ENCODE measurements around the gene SH2B3.

Gene SH2B3

DNA sequence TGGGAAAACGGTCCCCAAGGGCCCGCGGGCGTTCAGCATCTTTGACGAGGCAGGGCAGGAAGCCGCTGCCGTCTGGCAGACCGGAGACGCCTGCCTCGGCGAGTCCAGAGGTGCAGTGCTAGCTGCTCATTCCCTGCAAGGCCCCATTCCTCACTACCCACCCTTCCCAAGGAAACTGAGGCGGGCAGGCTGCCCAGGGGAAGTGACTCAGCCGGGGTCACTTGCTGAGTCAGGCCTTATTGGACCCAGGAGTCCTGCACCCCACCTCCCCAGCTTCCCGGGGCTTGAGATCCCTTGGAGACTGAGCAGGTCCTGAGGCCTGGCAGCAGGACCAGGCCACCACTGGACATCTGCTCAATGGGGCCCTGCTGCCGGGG is 3.7 kb downstream of the SH2B3 start:
- no peak for DNase-seq (ENCODE audit: low spot score)

DNA sequence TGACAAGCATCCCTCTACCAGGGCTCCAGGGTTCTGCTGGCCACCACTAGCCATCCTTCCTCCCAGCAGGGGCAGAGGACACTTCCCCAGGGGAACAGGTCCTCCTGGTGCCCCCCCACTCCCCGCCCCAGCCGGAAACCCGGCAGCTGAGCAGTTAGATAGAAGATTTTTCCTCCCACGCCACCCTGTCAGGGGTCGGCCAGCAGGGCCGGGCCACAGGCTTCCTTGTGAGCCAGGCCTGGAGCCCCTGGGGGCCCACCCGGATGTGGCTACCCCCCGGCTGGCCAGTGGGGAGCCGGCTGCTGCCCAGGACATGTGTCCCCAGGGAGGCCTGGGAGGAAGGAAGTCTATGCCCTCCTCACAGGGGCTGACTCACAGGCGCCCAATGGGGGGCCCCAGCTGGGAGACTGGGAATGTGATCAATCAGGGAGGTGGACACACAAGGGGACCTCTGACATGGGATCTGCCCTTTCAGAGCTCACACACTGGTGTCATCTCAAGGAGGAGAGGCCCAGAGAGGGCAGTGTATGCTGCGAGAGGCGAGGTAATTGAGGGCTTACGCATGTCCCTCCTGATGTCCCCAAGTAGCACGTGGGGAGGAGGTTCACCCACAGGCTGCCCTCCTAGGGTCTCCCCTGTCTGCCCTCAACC is 4.2 kb downstream of the SH2B3 start:
- peak; percentile 46 for DNase-seq (ENCODE audit: low spot score)

DNA sequence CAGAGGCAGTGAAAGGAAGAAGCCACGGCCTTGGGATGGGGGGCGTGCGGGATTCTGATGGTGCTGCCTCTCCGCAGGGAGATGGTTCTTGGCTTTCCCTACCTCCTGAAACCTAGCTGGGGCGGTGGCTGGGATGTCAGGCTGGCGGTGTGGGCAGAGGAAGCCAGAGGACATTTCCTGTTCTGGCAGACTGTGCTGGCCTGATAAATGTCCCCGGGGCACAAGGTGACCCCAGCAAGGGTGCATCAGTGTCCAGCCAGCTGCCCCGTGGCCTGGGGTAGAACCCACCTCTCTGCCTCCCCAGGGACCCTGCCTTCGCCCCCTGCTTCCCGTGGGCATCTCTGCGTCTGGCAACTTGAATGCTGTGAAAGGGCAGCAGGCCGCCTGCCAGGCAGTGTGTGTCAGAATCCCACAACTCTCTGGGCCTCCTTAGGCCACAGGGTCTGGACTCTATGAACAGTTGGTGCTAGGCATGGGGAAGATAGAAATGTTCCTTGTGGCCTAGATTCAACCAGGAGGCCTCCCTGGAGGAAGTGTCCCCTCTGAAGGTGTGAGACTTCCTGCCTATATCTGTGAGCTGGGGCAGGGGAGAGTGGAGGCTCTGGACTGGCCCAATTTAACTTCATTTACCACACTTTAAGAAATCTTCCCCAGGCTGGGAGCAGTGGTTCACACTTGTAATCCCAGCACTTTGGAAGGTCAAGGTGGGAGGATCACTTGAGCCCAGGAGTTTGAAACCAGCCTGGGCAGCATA is 4.9 kb downstream of the SH2B3 start:
- no peak for DNase-seq (ENCODE audit: low spot score)

DNA sequence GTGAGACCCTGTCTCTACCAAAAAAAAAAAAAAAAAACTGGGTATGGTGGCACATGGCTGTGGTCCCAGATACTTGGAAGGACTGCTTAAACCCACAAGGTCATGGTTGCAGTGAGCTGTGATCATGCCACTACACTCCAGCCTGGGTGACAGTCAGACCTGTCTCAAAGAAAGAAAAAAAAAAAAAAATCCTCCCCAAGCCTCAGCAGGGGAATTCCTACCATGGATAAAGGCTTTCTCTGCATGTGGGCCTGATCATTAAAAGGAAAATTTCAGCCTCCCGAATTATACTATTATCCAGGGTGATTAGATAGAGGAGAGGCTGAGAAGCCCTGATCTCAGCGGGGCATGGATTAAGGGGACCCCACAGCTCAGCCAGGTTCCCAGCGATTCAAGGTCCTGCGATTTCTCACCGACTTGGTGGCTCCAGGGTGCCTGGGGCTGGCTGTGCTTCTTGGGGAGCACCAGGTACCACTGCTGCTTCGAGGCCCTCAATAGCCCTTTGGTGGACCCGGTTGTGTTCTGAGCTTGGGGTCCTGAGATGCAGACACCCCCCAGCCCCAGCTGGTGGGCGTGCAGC is 5.6 kb downstream of the SH2B3 start:
- no peak for DNase-seq (ENCODE audit: low spot score)

DNA sequence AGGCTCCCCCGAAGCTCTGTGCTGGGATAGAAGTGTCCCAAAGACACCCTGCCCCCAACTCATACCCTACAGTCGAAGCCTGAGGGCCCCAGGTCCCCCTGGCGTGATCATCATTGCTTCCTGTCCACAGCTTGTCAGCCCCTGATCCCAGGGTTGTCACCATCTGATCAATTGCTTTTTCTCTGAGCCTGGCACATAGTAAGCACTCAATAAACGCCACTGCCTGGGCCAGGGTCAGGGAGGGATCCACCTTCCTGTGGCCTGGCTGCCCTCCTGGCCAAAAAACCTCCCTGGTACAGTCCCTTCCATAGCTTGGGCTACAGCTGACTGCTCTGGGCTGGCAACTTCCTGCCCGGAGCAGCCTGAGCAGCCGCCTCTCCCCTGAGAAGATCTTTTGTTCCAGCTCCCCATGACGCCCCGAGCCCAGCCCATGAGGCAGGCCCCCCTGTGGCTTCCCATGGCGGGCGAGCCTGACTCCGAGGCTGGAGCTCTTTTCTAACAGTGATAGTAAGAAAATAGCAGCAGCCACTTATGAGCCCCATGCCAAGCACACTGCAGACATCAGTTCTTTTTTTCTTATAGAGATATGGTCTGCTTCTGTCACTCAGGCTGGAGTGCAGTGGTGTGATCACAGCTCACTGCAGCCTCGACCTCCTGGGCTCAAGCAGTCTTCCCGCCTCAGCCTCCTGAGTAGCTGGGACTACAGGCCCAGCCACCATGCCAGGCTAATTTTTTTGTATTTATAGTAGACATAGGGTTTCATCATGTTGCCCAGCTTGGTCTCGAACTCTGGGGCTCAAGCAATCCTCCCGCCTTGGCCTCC is 6.5 kb downstream of the SH2B3 start:
- peak; percentile 78 for DNase-seq (ENCODE audit: low spot score)

DNA sequence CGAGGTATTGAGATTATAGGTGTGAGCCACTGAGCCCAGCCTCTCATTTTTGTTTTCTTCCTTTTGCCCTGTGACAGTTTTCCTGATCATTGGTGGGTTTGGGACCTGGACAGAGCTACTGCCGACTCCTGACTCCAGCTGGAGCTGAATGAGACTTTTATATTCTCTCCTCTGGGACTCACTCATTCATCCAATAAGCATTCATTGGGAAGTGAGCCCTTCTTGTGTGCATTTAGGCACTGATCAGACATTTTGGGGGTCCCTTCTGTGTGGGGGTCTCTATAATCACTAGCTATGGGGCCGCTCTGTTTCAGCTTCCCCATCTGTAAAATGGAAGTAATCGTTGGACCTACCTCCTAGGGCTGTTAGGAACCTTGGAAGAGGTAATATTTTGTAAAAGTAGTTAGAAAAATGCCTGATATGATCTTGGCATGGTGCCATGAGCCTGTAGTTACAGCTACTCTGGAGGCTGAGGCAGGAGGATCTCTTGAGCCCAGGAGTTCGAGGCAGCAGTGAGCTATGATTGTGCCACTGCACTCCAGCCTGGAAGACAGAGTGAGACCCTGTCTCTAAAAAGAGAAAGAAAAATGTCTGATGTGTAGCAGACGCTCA is 7.2 kb downstream of the SH2B3 start:
- no peak for DNase-seq (ENCODE audit: low spot score)

DNA sequence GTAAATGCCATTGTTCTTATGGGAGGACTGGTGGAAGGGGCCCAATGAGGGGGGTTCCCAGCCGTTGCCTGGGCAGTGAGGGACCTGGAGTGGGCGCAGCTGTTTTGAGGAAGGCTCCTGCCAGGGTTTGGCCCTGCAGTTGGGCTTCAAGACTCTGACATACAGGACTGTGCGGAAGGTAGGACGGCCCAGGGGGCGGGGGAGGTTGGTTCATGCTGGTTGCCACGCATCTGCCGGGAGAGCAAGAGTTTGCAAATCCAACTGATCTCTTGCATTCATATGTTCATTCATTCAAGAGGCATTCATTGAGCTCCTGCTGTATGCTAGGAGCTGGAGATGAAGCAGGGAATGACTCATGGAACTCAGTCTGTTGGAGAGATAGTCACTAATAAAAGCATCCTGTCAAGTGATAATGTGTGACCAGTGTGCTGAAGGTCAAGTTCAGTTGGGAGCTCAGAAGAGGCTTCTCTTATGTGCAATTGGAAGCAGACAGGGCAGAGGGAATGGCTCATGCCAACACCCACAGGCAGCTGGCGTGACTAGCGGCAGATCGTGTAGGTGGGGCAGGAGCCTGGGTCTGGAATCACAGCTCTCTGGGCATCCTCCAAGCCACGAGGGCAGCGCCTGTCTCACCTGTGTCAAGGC is 7.8 kb downstream of the SH2B3 start:
- DNase-seq (ENCODE audit: low spot score), result no peak

DNA sequence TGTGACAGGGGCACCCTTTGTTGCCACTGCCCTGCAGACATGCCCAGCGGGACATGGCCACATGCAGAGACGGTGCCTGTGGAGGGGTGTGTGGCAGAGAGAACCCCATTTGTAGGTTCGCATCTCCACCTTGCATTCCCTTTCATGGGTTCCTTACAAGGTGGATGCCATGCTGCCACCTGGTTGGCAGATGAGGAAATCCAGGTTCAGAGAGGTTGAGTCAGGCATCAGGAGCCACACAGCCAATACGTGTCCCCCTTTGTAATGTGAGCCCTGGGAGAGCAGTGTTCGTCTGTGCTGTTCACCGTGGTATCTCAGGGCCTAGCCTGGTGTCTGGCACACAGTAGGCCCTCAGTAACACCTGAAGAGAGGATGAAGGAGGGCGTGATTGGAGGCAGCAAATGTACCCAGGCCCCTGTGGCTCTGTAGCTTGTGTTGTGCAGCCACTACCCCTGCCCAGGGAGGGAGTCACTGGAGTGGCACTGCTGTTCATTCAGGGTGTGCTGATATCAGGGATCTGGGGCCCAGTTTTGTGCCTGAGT is 9.1 kb downstream of the SH2B3 start:
- no peak for DNase-seq (ENCODE audit: low spot score)

DNA sequence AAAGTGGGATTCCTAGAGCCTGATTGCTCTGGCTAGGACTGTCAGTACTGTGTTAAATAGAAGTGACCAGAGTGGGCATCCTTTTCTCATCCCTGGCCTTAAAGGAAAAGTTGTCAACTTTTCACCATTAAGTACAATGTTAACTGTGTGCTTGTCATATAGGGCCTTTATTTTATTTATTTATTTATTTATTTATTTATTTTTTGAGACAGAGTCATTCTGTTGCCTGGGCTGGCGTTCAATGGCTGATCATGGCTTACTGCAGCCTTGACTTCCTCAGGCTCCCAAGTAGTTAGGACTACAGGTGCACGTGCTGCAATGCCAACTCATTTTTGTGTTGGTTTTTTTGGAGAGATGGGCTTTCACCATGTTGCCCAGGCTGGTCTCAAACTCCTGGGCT is 11.6 kb downstream of the SH2B3 start:
- no peak for DNase-seq (ENCODE audit: low spot score)

DNA sequence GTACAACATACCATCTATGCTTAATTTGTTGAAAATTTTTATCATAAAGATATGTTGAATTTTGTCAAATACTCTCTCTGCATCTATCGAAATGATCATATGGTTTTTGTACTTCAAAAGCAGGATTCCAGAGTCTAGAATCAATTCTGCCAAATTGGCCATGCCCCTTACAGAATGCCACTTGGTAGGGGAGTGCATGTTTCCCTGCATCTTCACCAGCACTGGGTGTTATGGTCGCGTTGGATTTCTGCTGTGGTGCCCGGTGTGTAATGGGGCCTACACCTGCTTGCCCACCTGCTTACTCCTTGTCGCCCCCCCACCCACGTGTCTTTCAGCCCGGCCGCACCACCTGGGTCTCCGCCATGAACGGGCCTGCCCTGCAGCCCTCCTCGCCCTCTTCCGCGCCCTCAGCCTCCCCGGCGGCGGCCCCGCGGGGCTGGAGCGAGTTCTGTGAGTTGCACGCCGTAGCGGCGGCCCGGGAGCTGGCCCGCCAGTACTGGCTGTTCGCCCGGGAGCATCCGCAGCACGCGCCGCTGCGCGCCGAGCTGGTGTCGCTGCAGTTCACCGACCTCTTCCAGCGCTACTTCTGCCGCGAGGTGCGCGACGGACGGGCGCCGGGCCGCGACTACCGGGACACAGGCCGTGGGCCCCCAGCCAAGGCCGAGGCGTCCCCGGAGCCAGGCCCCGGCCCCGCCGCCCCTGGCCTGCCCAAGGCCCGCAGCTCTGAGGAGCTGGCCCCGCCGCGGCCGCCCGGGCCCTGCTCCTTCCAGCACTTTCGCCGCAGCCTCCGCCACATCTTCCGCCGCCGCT is 12.3 kb downstream of the SH2B3 start:
- no peak for DNase-seq (ENCODE audit: low spot score)

DNA sequence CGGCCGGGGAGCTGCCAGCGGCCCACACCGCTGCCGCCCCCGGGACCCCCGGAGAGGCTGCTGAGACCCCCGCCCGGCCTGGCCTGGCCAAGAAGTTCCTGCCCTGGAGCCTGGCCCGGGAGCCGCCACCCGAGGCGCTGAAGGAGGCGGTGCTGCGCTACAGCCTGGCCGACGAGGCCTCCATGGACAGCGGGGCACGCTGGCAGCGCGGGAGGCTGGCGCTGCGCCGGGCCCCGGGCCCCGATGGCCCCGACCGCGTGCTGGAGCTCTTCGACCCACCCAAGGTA is 12.8 kb downstream of the SH2B3 start:
- DNase-seq (ENCODE audit: low spot score), result no peak

DNA sequence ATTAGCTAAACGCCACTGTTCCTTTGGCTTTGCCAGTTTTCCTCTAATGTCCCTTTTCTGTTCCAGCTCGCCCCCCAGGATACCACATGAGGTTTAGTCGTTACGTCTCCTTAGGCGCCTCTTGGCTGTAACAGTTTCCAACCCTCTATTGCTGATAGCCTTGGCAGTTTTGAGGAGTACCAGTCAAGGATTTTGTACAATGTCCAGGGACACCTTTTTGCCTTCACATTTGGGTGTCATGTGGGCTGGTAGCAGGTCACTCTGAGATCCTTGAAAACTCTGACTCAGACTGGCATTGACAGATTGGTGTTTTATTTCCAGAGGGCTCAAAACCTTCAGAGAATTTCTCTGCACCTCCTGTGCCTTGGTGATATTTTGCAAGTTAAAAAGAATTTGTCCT is 14.1 kb downstream of the SH2B3 start:
- no peak for DNase-seq (ENCODE audit: low spot score)

DNA sequence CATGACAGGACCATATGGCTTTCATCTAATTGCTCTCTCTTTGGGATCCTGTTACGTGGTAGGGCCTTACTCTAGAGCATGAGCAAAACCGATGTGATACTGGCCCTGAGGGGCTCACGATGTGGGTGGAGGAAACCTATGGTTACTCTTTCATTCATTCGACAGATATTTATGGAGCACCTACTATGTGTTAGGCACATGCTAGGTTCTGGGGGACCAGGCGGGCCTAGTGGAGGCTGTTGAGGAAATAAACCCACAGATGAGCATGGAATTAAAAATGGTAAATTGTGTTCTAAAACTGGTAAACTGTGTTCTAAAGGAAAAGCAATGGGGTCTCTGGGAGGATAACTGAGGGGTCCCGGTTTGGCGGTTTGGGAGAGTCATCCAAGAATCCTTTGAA is 14.8 kb downstream of the SH2B3 start:
- DNase-seq (ENCODE audit: low spot score), result no peak

DNA sequence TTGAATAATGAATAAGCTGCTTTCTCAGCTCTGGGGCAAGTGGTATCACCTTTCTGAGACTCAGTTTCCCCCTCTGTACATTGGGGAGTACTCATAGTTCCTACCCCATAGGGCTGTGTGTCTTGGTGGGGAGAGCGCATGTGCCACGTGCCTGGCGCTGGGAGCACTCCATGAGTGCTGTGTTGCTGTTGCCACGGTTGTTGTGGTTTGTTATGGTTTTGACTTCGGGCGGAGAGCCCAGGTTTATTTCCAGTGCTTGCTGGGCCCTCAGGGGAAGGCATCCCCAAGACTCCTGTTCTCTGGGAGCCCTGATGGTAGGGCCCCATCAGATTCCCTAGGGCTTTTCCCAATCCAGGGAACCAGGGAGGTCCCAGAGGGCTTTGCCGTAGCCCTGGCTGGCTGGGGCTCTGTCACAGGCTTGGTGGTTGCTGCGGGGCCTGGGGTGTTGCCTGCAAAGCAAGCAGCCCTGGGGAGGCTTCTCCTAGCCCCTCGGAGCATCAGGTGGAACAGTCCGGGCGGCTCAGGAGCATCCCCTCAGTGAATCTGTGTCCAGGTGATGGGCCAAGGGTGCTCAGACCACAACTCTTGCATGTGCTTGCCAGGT is 18.6 kb downstream of the SH2B3 start:
- DNase-seq (ENCODE audit: low spot score), result no peak

DNA sequence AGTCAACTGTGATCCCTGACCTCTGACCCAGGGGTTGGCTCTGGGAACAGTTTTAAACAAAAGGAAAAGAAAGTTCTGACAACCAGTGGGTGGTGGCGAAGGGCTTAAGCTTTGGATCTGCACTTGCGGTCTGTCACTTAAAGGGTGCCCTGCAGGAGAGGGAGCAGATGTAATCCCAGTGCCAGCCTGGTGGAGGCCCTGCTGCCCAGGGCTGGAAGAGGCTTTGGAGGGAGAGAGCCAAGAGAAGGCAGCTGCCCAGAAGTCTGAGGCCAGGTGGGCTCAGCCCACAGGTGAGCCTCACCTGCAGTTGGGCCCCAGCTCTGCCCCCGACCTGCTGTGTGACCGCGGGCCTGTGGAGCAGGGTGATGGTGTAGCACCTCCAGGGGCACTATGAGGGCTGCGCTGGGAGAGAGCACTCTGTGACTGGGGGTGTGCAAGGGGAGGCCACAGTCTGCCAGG is 19.1 kb downstream of the SH2B3 start:
- DNase-seq (ENCODE audit: low spot score), result no peak

DNA sequence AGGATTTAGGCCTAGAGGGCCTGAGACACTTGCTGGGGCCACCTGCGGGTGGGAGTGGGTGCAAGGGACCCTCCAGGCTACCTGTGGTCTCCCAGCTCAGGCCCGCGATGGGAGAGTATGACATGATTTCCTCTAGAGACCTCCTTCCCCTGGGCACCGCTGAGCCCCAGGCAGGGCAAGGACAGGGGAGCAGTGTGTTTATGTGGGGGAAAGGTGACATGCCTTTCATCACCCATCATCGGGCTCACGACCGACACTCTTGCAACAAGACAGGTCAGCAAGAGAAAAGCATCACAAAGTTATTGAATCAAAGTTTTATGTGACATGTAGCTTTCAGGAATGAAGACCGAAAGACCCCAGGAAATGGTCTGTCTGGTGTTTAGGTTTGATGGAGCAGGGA is 19.9 kb downstream of the SH2B3 start:
- DNase-seq (ENCODE audit: low spot score), result no peak

DNA sequence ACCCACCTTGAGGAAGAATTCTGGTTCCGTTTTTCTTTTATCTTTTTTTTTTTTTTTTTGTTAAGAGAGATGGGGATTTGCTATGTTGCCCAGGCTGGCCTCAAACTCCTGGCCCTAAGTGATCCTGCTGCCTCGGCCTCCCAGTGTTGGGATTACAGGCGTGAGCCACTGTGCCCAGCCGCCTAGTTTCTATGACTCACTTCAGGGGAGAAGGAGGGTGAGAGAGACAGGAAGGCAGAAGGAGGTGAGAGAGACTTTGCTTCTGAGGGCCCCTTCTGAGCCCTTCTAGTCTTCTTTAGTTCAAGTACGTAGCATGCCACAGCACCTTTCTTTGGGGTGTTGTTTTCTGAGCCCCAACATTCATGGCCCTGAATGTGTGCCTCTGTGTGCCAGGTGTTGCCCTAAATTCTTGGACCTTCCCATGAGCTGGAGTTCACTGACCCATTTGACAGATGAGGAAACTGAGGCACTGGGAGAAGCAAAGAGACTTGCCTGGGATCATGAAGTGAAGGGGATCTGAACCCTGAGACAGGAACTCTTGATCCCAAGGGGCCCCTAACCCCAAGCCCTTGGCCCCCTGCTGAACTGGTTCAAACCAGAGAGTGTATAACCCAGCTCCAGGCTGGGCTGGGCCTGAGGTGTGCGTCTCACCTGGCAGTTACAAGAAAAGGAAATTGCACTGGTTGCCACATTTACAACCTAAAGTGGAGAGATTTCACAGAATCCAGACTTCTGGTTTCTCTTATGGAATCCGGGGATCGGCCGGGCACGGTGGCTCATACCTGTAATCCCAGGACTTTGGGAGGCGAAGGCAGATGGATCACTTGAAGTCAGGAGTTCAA is 20.8 kb downstream of the SH2B3 start:
- DNase-seq (ENCODE audit: low spot score), result no peak

DNA sequence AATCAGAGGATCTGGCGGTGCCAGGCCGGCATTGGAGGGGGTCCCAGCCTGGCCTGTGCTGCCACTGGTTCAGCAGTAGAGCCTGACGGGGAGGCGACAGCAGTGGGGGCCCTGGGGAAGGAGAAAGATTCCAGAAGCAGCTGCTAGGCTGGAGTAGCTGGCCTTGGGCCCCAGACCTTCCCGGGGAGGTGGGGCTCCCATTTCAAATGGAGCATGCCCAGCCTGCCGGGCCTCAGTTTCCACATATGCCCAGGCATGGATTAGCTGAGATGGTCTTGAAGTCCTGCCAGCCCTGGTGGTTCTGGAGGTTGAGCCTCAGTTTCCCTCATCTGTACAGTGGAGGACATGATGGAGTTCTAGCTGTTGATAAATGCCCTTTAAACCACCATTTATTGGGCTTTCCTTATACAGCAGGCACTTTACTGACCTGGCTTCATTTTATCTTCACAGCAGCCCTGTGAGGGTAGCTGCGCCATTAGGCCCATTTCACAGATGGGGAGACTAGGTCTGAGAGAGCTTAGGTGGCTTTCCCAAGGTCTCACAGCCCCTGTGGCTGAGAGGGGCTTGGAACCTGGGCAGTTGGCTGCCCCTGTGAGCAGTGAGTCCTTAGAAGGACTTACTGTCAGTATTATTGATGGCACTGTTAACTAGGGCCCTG is 21.8 kb downstream of the SH2B3 start:
- DNase-seq (ENCODE audit: low spot score), result no peak
